Esophagus squamous epithelium (tissue), 5 donors: ENCODE results near the gene IRX6. TPM values are rescaled to one million over a fixed set of nuclear protein-coding genes. Genes with fewer than 3 reads are reported as not detected.

ENCODE experiments used
- DNase-seq: peaks from one replicate; lab custom pipeline; 2025; lab: John Stamatoyannopoulos, UW
- H3K27ac ChIP-seq, 4 donors: fragments of 200-600 bp; sonication (generic); one replicate each; pipeline ENCODE4 v1.5.1; 2016 to 2019; ENCODE audit warnings: mild to moderate bottlenecking in 1 of 4
- H3K27me3 ChIP-seq, 4 donors: fragments of 200-600 bp; sonication (generic); 1 replicate in 3 of 4; 2 replicates in 1 of 4; pipeline versions ENCODE4 v1.5.1 to v1.6.0; 2017 to 2021; ENCODE audit warnings: antibody characterized with exemption in 1 of 4
- H3K36me3 ChIP-seq, 3 donors: fragments of 200-600 bp; sonication (generic); one replicate each; pipeline ENCODE4 v1.5.1; 2016 to 2019
- H3K4me1 ChIP-seq, 3 donors: fragments of 200-600 bp; sonication (generic); one replicate each; pipeline ENCODE4 v1.5.1; 2017 to 2019
- H3K4me3 ChIP-seq, 4 donors: fragments of 200-600 bp; sonication (generic); 1 replicate in 3 of 4; 2 replicates in 1 of 4; pipeline ENCODE4 v1.5.1; 2016 to 2019; ENCODE audit warnings: mild to moderate bottlenecking in 2 of 4, moderate library complexity in 1 of 4
- H3K9me3 ChIP-seq, 3 donors: fragments of 200-600 bp; sonication (generic); one replicate each; pipeline ENCODE4 v1.5.1; 2016 to 2019
- CTCF ChIP-seq, 6 experiments: fragments of 450-650 bp in 4 of 6; fragments of 200-600 bp in 2 of 6; sonication (generic) in 2 of 6; IDR thresholded peaks; one replicate each; pipeline ENCODE4 v1.5.1; 2016 to 2019; ENCODE audit warnings: antibody characterized with exemption in 6 of 6, mild to moderate bottlenecking in 4 of 6, moderate library complexity in 4 of 6
- POLR2A ChIP-seq, 4 donors: fragments of 450-650 bp; IDR thresholded peaks; one replicate each; pipeline ENCODE4 v1.6.1; 2017; ENCODE audit warnings: antibody characterized with exemption in 4 of 4, mild to moderate bottlenecking in 4 of 4, moderate library complexity in 3 of 4
- WGBS, 2 donors: methylation state at CpG; one replicate each; pipeline ENCODE4 v1.1.5; 2018; 5-methylcytosine and 5-hydroxymethylcytosine counted together
- intact Hi-C: fragments of 100-400 bp; cut with DNase I; formaldehyde crosslinking; loops from one replicate; pipeline ENCODE4 v1.15.0; 2022
- total RNA-seq, 4 donors: library from RNA; depleted of rRNA; stranded (reverse); fragments of >200 nt; gene quantifications; one replicate each; pipeline ENCODE4 v1.1.0, GENCODE V29; 2016
- donor health status: DM: yes; HTN: yes; CAD: no.

Gene IRX6
- total RNA-seq, 4 donors from 2014 or later = 0.18 to 0.91 (median 0.56) TPM

- intact Hi-C loops = no loop called here
- no peak for DNase-seq
- Histone ChIP-seq H3K27ac (no peak overlapping the region), H3K4me1 (no peaks in the 10 kb centered on the region), H3K27me3 (peaks cover 0 to 21% (median 0%) of the 10 kb centered on the region in 4 donors), H3K4me3 (no peak overlapping the region), H3K9me3 (no peaks in the 10 kb centered on the region), H3K36me3 (no peaks in the 10 kb centered on the region)
- no peak for TF ChIP-seq POLR2A (IDR thresholded peaks at IDR 0.05)
- no peak for TF ChIP-seq CTCF (IDR thresholded peaks at IDR 0.05)
- 70 to 81% methylated on average over 3 of the region's 3 CpGs for WGBS, 2 donors
These were observed 33.2 kb downstream of the IRX6 start for GRCh38 chr16:55357241-55357640.

- 74 to 87% methylated on average over 2 of the region's 2 CpGs for WGBS, 2 donors
- Histone ChIP-seq H3K27ac (no peak overlapping the region), H3K9me3 (no peaks in the 10 kb centered on the region), H3K4me1 (no peaks in the 10 kb centered on the region), H3K27me3 (peaks cover 0 to 19% (median 0%) of the 10 kb centered on the region in 4 donors), H3K36me3 (no peaks in the 10 kb centered on the region), H3K4me3 (no peak overlapping the region)
- no peak for DNase-seq
- no peak for TF ChIP-seq CTCF (IDR thresholded peaks at IDR 0.05)
- no peak for TF ChIP-seq POLR2A (IDR thresholded peaks at IDR 0.05)
- intact Hi-C loops = no loop called here
These were observed 35.9 kb downstream of the IRX6 start for GRCh38 chr16:55359946-55360345.

- WGBS, 2 donors = 80 to 98% methylated on average over 4 to 5 of the region's 5 CpGs
- peaks cover 0 to 36% (median 0%) of the 10 kb centered on the region in 4 donors for H3K27me3 ChIP-seq
- H3K4me3 ChIP-seq = no peak overlapping the region
- H3K36me3 ChIP-seq = no peaks in the 10 kb centered on the region
- intact Hi-C loops = no loop called here
- DNase-seq = no peak
- H3K4me1 ChIP-seq = peaks cover 0 to 21% (median 0%) of the 10 kb centered on the region in 3 donors
- no peaks in the 10 kb centered on the region for H3K9me3 ChIP-seq
- no peak for TF ChIP-seq POLR2A (IDR thresholded peaks at IDR 0.05)
- no peak for TF ChIP-seq CTCF (IDR thresholded peaks at IDR 0.05)
- H3K27ac ChIP-seq = no peak overlapping the region
These were observed 40.8 kb downstream of the IRX6 start for GRCh38 chr16:55364811-55365210.

GRCh38 chr16:55367301-55367811, 43.4 kb downstream of the IRX6 start:
- no peak for DNase-seq
- WGBS, 2 donors = 44% methylated on average over 4 of the region's 4 CpGs
- peaks cover 0 to 32% (median 0%) of the 10 kb centered on the region in 3 donors for H3K4me1 ChIP-seq
- H3K27ac ChIP-seq = no peak overlapping the region
- H3K4me3 ChIP-seq = no peak overlapping the region
- peaks cover 0 to 54% (median 0%) of the 10 kb centered on the region in 4 donors for H3K27me3 ChIP-seq
- no peaks in the 10 kb centered on the region for H3K36me3 ChIP-seq
- no peak for TF ChIP-seq POLR2A (IDR thresholded peaks at IDR 0.05)
- TF ChIP-seq CTCF (IDR thresholded peaks at IDR 0.05) = no peak
- intact Hi-C loops = no loop called here
- H3K9me3 ChIP-seq = no peaks in the 10 kb centered on the region

GRCh38 chr16:55367866-55368603, 44.0 kb downstream of the IRX6 start:
- H3K27ac ChIP-seq = no peak overlapping the region

More at GRCh38 chr16:55367866-55368603, 44.0 kb downstream of the IRX6 start:
- Histone ChIP-seq H3K9me3 (no peaks in the 10 kb centered on the region), H3K4me3 (no peak overlapping the region), H3K36me3 (no peaks in the 10 kb centered on the region), H3K4me1 (peaks cover 0 to 32% (median 0%) of the 10 kb centered on the region in 3 donors), H3K27me3 (peaks cover 0 to 54% (median 0%) of the 10 kb centered on the region in 4 donors)
- WGBS, 2 donors = 31 to 39% methylated on average over 4 of the region's 4 CpGs
- TF ChIP-seq CTCF (IDR thresholded peaks at IDR 0.05) (no peak), POLR2A (IDR thresholded peaks at IDR 0.05) (no peak)
- intact Hi-C loops = no loop called here
- no peak for DNase-seq
